KG1 (cell line): ENCODE data around the gene NAB2.
"Not testable (repeated sequence)": the region's sequence is repeated elsewhere in the genome, so short reads cannot be mapped to it uniquely, and the experiment has no call there.

Experiments
- DNase-seq: peaks from one replicate; lab custom pipeline; 2025; lab: John Stamatoyannopoulos, UW

Gene NAB2

GRCh38 chr12:57110104-57111030 lies 21.5 kb downstream of the NAB2 start:
- DNase-seq: no peak

GRCh38 chr12:57111031-57111734 lies 22.3 kb downstream of the NAB2 start, which contains the start of gene STAT6:
Gene STAT6 (minus strand): TSS chr12:57111362. CDS start chr12:57108278, 3,084 bp downstream.
- DNase-seq: peak; percentile 31

- peak; percentile 22 for DNase-seq
Observed at GRCh38 chr12:57112492-57113294, 23.8 kb downstream of the NAB2 start.

GRCh38 chr12:57116580-57117281 lies 27.8 kb downstream of the NAB2 start:
- no peak for DNase-seq

GRCh38 chr12:57118711-57119271 lies 29.9 kb downstream of the NAB2 start:
- no peak for DNase-seq

- no peak for DNase-seq
Observed at GRCh38 chr12:57119294-57120085, 30.6 kb downstream of the NAB2 start.

- DNase-seq: not testable (repeated sequence)
Observed at GRCh38 chr12:57120718-57121117, 31.8 kb downstream of the NAB2 start.

- no peak for DNase-seq
Observed at GRCh38 chr12:57123813-57124212, 34.9 kb downstream of the NAB2 start.

- DNase-seq: no peak
Observed at GRCh38 chr12:57124261-57124877, 35.5 kb downstream of the NAB2 start.

GRCh38 chr12:57126061-57126460 lies 37.1 kb downstream of the NAB2 start:
- no peak for DNase-seq

GRCh38 chr12:57126561-57126960 lies 37.6 kb downstream of the NAB2 start:
- no peak for DNase-seq

GRCh38 chr12:57127101-57127725 lies 38.3 kb downstream of the NAB2 start:
- no peak for DNase-seq

- DNase-seq: no peak
Observed at GRCh38 chr12:57127726-57128518, 39.0 kb downstream of the NAB2 start, which contains the start of gene LRP1. Gene LRP1 (plus strand): TSS chr12:57128483. CDS start chr12:57128965, 482 bp downstream.

- DNase-seq: no peak
Observed at GRCh38 chr12:57128519-57129247, 39.8 kb downstream of the NAB2 start.

- DNase-seq: no peak
Observed at GRCh38 chr12:57129321-57129842, 40.5 kb downstream of the NAB2 start.

GRCh38 chr12:57129889-57130288 lies 41.0 kb downstream of the NAB2 start:
- no peak for DNase-seq

- DNase-seq: no peak
Observed at GRCh38 chr12:57130941-57131340, 42.0 kb downstream of the NAB2 start.
